Measurements from ENCODE around the gene KRTAP6-1.

GRCh38 chr21:30577766-30578165, 36.0 kb downstream of the KRTAP6-1 start:
- TF ChIP-seq, protein P1, sequence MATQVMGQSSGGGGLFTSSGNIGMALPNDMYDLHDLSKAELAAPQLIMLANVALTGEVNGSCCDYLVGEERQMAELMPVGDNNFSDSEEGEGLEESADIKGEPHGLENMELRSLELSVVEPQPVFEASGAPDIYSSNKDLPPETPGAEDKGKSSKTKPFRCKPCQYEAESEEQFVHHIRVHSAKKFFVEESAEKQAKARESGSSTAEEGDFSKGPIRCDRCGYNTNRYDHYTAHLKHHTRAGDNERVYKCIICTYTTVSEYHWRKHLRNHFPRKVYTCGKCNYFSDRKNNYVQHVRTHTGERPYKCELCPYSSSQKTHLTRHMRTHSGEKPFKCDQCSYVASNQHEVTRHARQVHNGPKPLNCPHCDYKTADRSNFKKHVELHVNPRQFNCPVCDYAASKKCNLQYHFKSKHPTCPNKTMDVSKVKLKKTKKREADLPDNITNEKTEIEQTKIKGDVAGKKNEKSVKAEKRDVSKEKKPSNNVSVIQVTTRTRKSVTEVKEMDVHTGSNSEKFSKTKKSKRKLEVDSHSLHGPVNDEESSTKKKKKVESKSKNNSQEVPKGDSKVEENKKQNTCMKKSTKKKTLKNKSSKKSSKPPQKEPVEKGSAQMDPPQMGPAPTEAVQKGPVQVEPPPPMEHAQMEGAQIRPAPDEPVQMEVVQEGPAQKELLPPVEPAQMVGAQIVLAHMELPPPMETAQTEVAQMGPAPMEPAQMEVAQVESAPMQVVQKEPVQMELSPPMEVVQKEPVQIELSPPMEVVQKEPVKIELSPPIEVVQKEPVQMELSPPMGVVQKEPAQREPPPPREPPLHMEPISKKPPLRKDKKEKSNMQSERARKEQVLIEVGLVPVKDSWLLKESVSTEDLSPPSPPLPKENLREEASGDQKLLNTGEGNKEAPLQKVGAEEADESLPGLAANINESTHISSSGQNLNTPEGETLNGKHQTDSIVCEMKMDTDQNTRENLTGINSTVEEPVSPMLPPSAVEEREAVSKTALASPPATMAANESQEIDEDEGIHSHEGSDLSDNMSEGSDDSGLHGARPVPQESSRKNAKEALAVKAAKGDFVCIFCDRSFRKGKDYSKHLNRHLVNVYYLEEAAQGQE (IDR thresholded peaks at IDR 0.05; ENCODE audit: borderline replicate concordance): no peak
- TF ChIP-seq, protein P2, sequence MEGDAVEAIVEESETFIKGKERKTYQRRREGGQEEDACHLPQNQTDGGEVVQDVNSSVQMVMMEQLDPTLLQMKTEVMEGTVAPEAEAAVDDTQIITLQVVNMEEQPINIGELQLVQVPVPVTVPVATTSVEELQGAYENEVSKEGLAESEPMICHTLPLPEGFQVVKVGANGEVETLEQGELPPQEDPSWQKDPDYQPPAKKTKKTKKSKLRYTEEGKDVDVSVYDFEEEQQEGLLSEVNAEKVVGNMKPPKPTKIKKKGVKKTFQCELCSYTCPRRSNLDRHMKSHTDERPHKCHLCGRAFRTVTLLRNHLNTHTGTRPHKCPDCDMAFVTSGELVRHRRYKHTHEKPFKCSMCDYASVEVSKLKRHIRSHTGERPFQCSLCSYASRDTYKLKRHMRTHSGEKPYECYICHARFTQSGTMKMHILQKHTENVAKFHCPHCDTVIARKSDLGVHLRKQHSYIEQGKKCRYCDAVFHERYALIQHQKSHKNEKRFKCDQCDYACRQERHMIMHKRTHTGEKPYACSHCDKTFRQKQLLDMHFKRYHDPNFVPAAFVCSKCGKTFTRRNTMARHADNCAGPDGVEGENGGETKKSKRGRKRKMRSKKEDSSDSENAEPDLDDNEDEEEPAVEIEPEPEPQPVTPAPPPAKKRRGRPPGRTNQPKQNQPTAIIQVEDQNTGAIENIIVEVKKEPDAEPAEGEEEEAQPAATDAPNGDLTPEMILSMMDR (IDR thresholded peaks at IDR 0.05; ENCODE audit: poor library complexity, severe bottlenecking): no peak
- no peak for TF ChIP-seq RAD21 (conservative IDR thresholded peaks at IDR 0.05)
- no peak for TF ChIP-seq EP300 (conservative IDR thresholded peaks at IDR 0.05; ENCODE audit: poor library complexity, severe bottlenecking)
- no peak for TF ChIP-seq MXI1 (conservative IDR thresholded peaks at IDR 0.05; ENCODE audit: poor library complexity, severe bottlenecking)
- TF ChIP-seq EZH2 (IDR thresholded peaks at IDR 0.05; ENCODE audit: borderline replicate concordance, insufficient read depth, low read length, poor library complexity, severe bottlenecking): no peak
- no peak for TF ChIP-seq TAF1 (IDR thresholded peaks at IDR 0.05; ENCODE audit: low read depth)
- no peak for TF ChIP-seq SMC3 (conservative IDR thresholded peaks at IDR 0.05; ENCODE audit: poor library complexity)

All from neural cell (in vitro differentiated cells).